ENCODE measurements around the gene SNRNP35. TPM values are rescaled to one million over a fixed set of nuclear protein-coding genes. Genes with fewer than 3 reads are reported as not detected.
"Not testable (repeated sequence)": the region's sequence is repeated elsewhere in the genome, so short reads cannot be mapped to it uniquely, and the experiment has no call there.

SNRNP35 gene
- total and polyA plus RNA-seq, 4 donors, result 9.0 to 13.3 (median 11.1) TPM

- H3K27me3 ChIP-seq (ENCODE audit: control insufficient read depth in 4 of 4, insufficient read depth in 4 of 4, low read length in 3 of 4), result no peaks in the 10 kb centered on the region
- H3K4me1 ChIP-seq (ENCODE audit: control insufficient read depth in 4 of 4, insufficient read depth in 4 of 4, low read length in 3 of 4), result no peaks in the 10 kb centered on the region
- no peak overlapping the region for H3K4me3 ChIP-seq (ENCODE audit: low read depth in 1 of 3, low read length in 3 of 3)
- no peak for DNase-seq (ENCODE audit: low spot score)
- WGBS, result 89% methylated on average over 14 of the region's 14 CpGs
- H3K27ac ChIP-seq (ENCODE audit: low read depth in 1 of 2, low read length in 2 of 2), result no peak overlapping the region
- H3K9me3 ChIP-seq (ENCODE audit: control insufficient read depth in 4 of 4, low read length in 3 of 4), result no peaks in the 10 kb centered on the region
- H3K36me3 ChIP-seq (ENCODE audit: control insufficient read depth in 4 of 4, insufficient read depth in 3 of 4, low read depth in 1 of 4, low read length in 3 of 4), result peaks cover 0 to 2% (median under 1%) of the 10 kb centered on the region in 4 donors
- TF ChIP-seq HNF4A (conservative IDR thresholded peaks at IDR 0.05) (no peak), ATF3 (IDR thresholded peaks at IDR 0.05) (no peak), TAF1 (conservative IDR thresholded peaks at IDR 0.05) (no peak), RXRA (IDR thresholded peaks at IDR 0.05) (no peak), RAD21 (IDR thresholded peaks at IDR 0.05) (no peak), CTCF (IDR thresholded peaks at IDR 0.05; ENCODE audit: low read depth, low read length, missing input control) (no peak), HNF4G (IDR thresholded peaks at IDR 0.05) (no peak)
- H3K9ac ChIP-seq (ENCODE audit: low read depth in 1 of 2, low read length in 2 of 2), result no peak overlapping the region
Measured at GRCh38 chr12:123479442-123480180, 21.7 kb downstream of the SNRNP35 start.

- WGBS, result 95% methylated on average over 5 of the region's 5 CpGs
- H3K9ac ChIP-seq (ENCODE audit: low read depth in 1 of 2, low read length in 2 of 2); H3K4me1 ChIP-seq (ENCODE audit: control insufficient read depth in 4 of 4, insufficient read depth in 4 of 4, low read length in 3 of 4); H3K27me3 ChIP-seq (ENCODE audit: control insufficient read depth in 4 of 4, insufficient read depth in 4 of 4, low read length in 3 of 4); DNase-seq (ENCODE audit: low spot score); H3K9me3 ChIP-seq (ENCODE audit: control insufficient read depth in 4 of 4, low read length in 3 of 4); H3K27ac ChIP-seq (ENCODE audit: low read depth in 1 of 2, low read length in 2 of 2); H3K36me3 ChIP-seq (ENCODE audit: control insufficient read depth in 4 of 4, insufficient read depth in 3 of 4, low read depth in 1 of 4, low read length in 3 of 4); H3K4me3 ChIP-seq (ENCODE audit: low read depth in 1 of 3, low read length in 3 of 3): not testable (repeated sequence)
Measured at GRCh38 chr12:123481251-123481650, 23.3 kb downstream of the SNRNP35 start.

DNA sequence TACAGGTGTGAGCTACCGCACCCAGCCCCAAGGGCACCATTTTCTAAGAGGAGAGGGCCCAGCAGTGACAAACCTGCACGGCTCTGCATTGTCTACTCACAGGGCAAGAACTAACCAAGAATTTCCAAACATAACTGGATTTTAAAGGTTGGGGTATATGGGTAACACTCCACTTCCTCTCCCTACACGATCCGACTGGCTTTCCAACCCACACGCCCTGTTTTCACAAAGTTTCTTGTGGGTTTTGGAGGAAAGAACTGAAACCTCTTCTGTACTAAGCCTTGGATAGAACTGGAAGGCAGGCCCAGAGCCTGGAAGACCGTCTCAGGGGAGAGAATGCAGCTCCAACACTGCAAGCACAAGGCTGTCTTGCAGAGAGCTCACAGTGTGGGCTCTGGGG, 24.9 kb downstream of the SNRNP35 start:
- WGBS, result 92% methylated on average over 6 of the region's 6 CpGs

More for the DNA sequence above, 24.9 kb downstream of the SNRNP35 start:
- Histone ChIP-seq H3K27ac (ENCODE audit: low read depth in 1 of 2, low read length in 2 of 2) (no peak overlapping the region), H3K27me3 (ENCODE audit: control insufficient read depth in 4 of 4, insufficient read depth in 4 of 4, low read length in 3 of 4) (no peaks in the 10 kb centered on the region), H3K9ac (ENCODE audit: low read depth in 1 of 2, low read length in 2 of 2) (no peak overlapping the region), H3K9me3 (ENCODE audit: control insufficient read depth in 4 of 4, low read length in 3 of 4) (no peaks in the 10 kb centered on the region), H3K4me1 (ENCODE audit: control insufficient read depth in 4 of 4, insufficient read depth in 4 of 4, low read length in 3 of 4) (no peaks in the 10 kb centered on the region), H3K4me3 (ENCODE audit: low read depth in 1 of 3, low read length in 3 of 3) (no peak overlapping the region), H3K36me3 (ENCODE audit: control insufficient read depth in 4 of 4, insufficient read depth in 3 of 4, low read depth in 1 of 4, low read length in 3 of 4) (peaks cover 0 to 2% (median under 1%) of the 10 kb centered on the region in 4 donors)
- no peak for DNase-seq (ENCODE audit: low spot score)
- TF ChIP-seq RAD21 (IDR thresholded peaks at IDR 0.05), result no peak
- no peak for TF ChIP-seq REST (IDR thresholded peaks at IDR 0.05)
- TF ChIP-seq NR2F2 (IDR thresholded peaks at IDR 0.05), result no peak
- no peak for TF ChIP-seq SP1 (IDR thresholded peaks at IDR 0.05)
- no peak for TF ChIP-seq JUND (IDR thresholded peaks at IDR 0.05)
- TF ChIP-seq CTCF (IDR thresholded peaks at IDR 0.05; ENCODE audit: low read depth, low read length, missing input control), result no peak
- TF ChIP-seq EGR1 (IDR thresholded peaks at IDR 0.05; ENCODE audit: low read depth in 2 of 2), result no peak
- no peak for TF ChIP-seq HNF4G (IDR thresholded peaks at IDR 0.05)
